Measurements from ENCODE around the gene PPFIBP1.
"Not testable (repeated sequence)": the region's sequence is repeated elsewhere in the genome, so short reads cannot be mapped to it uniquely, and the experiment has no call there.

The PPFIBP1 gene

GRCh38 chr12:27622436-27623195 is 98.6 kb downstream of the PPFIBP1 start:
- Histone ChIP-seq H3K9me3 (ENCODE audit: control insufficient read depth, low read length) (no peaks in the 10 kb centered on the region), H3K27me3 (ENCODE audit: control insufficient read depth, insufficient read depth, low read length) (no peaks in the 10 kb centered on the region), H3K4me2 (ENCODE audit: low read length) (no peak overlapping the region), H3K4me3 (ENCODE audit: low read depth, low read length) (no peak overlapping the region), H2AFZ (no peak overlapping the region), H3K27ac (no peak overlapping the region), H3K4me1 (peaks cover 9% of the 10 kb centered on the region), H3K79me2 (peaks cover 2% of the 10 kb centered on the region), H3K9ac (no peak overlapping the region), H3K36me3 (ENCODE audit: control insufficient read depth, insufficient read depth, low read length) (no peaks in the 10 kb centered on the region)
- TF ChIP-seq CTCF (IDR thresholded peaks at IDR 0.05), result no peak

DNA sequence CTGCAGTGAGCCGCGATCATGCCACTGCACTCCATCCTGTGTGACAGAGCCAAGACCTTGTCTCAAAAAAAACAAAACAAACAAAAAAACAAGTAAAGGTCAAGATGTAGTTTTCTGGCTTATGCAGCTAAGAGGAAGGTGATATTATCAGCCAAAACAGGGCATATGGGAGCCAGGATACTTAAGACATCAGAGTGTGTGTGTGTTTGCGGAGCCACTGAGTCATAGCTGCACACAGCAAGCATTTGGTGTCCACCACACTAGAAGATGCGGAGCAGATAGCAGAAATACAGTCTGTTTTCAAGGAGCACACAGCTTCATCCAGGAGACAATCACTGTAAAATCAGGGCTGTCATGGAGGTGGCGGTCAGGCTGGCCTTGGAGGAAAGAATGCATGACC is 99.6 kb downstream of the PPFIBP1 start:
- Histone ChIP-seq H3K9ac (no peak overlapping the region), H3K27ac (no peak overlapping the region), H3K9me3 (ENCODE audit: control insufficient read depth, low read length) (no peaks in the 10 kb centered on the region), H3K27me3 (ENCODE audit: control insufficient read depth, insufficient read depth, low read length) (no peaks in the 10 kb centered on the region), H3K4me3 (ENCODE audit: low read depth, low read length) (no peak overlapping the region), H3K79me2 (peaks cover 2% of the 10 kb centered on the region), H2AFZ (no peak overlapping the region), H3K4me1 (peaks cover 9% of the 10 kb centered on the region), H3K36me3 (ENCODE audit: control insufficient read depth, insufficient read depth, low read length) (no peaks in the 10 kb centered on the region), H3K4me2 (ENCODE audit: low read length) (no peak overlapping the region)
- TF ChIP-seq CTCF (IDR thresholded peaks at IDR 0.05), result no peak

GRCh38 chr12:27624586-27624985 is 100.6 kb downstream of the PPFIBP1 start:
- peaks cover 2% of the 10 kb centered on the region for H3K79me2 ChIP-seq
- H3K4me1 ChIP-seq, result peaks cover 9% of the 10 kb centered on the region
- H2AFZ ChIP-seq, result no peak overlapping the region
- H3K27ac ChIP-seq, result no peak overlapping the region
- H3K4me3 ChIP-seq (ENCODE audit: low read depth, low read length), result no peak overlapping the region
- H3K9me3 ChIP-seq (ENCODE audit: control insufficient read depth, low read length), result no peaks in the 10 kb centered on the region
- H3K9ac ChIP-seq, result no peak overlapping the region
- no peaks in the 10 kb centered on the region for H3K27me3 ChIP-seq (ENCODE audit: control insufficient read depth, insufficient read depth, low read length)
- no peaks in the 10 kb centered on the region for H3K36me3 ChIP-seq (ENCODE audit: control insufficient read depth, insufficient read depth, low read length)
- no peak overlapping the region for H3K4me2 ChIP-seq (ENCODE audit: low read length)
- no peak for TF ChIP-seq CTCF (IDR thresholded peaks at IDR 0.05)

- no peak overlapping the region for H3K27ac ChIP-seq
- peaks cover 2% of the 10 kb centered on the region for H3K79me2 ChIP-seq
- H3K4me1 ChIP-seq, result peaks cover 11% of the 10 kb centered on the region
- H3K4me2 ChIP-seq (ENCODE audit: low read length), result no peak overlapping the region
- no peak overlapping the region for H3K4me3 ChIP-seq (ENCODE audit: low read depth, low read length)
- H3K27me3 ChIP-seq (ENCODE audit: control insufficient read depth, insufficient read depth, low read length), result no peaks in the 10 kb centered on the region
- no peaks in the 10 kb centered on the region for H3K36me3 ChIP-seq (ENCODE audit: control insufficient read depth, insufficient read depth, low read length)
- TF ChIP-seq CTCF (IDR thresholded peaks at IDR 0.05), result no peak
- H2AFZ ChIP-seq, result no peak overlapping the region
- H3K9ac ChIP-seq, result no peak overlapping the region
- no peaks in the 10 kb centered on the region for H3K9me3 ChIP-seq (ENCODE audit: control insufficient read depth, low read length)
Observed at GRCh38 chr12:27627123-27627852, 103.3 kb downstream of the PPFIBP1 start.

DNA sequence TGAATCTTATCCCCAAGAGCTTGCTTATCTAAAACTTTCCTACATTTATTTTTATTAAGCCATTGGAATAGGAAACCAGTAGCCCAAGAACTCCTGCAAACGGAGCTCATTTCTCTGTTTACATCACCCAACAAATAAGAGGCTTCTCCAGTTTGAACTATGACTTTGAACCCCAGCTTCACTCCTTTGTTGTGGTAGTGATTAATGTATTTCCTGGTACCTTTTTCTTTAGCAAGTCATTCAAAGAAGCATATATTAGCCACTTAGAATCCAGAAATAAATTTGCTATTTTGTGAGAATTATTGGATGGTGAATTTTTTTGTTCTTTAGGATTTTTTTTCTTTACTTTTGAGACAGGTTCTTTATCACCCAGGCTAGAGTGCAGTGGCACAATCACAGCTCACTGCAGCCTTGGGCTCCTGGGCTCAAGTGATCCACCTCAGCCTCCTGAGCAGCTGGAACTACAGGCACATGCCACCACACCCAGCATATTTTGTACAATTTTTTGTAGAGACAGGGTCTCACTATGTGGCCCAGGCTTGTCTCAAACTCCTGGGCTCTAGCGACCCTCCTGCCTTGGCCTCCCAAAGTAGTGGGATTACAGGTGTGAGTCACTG is 104.0 kb downstream of the PPFIBP1 start:
- H3K9ac ChIP-seq; H3K9me3 ChIP-seq (ENCODE audit: control insufficient read depth, low read length); H3K4me3 ChIP-seq (ENCODE audit: low read depth, low read length); H3K27ac ChIP-seq; H3K4me2 ChIP-seq (ENCODE audit: low read length); H3K79me2 ChIP-seq; H3K27me3 ChIP-seq (ENCODE audit: control insufficient read depth, insufficient read depth, low read length); H2AFZ ChIP-seq; H3K36me3 ChIP-seq (ENCODE audit: control insufficient read depth, insufficient read depth, low read length): not testable (repeated sequence)
- peaks cover 11% of the 10 kb centered on the region for H3K4me1 ChIP-seq

DNA sequence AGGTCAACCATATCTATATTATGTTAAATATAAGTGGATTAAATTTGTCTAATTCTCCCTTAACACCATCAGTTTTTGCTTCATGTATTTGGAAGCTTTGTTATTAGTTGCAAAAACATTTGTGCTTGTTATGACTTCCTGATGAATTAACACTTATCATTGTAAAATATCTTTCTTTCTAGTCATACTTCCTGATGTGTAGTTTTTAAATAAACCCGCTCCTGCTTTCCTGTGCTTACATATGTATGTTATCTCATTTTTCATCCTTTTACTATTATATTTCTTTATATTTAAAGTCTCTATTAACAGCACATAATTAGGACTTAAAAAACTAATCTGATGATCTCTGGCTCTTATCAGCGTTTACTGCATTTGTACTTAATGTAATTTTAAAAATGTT is 106.2 kb downstream of the PPFIBP1 start:
- not testable (repeated sequence) for H3K27me3 ChIP-seq (ENCODE audit: control insufficient read depth, insufficient read depth, low read length); H3K79me2 ChIP-seq; H3K4me3 ChIP-seq (ENCODE audit: low read depth, low read length); H3K4me1 ChIP-seq; H3K4me2 ChIP-seq (ENCODE audit: low read length); H3K36me3 ChIP-seq (ENCODE audit: control insufficient read depth, insufficient read depth, low read length); H3K9ac ChIP-seq; H2AFZ ChIP-seq; H3K9me3 ChIP-seq (ENCODE audit: control insufficient read depth, low read length); H3K27ac ChIP-seq
